AG04450 (cell line): ENCODE data around the gene USP34. TPM values are rescaled to one million over a fixed set of nuclear protein-coding genes. Genes with fewer than 3 reads are reported as not detected.
"Not testable (repeated sequence)": the region's sequence is repeated elsewhere in the genome, so short reads cannot be mapped to it uniquely, and the experiment has no call there.

Source experiments
- CTCF ChIA-PET: fragments of 300-600, 350-600 bp; formaldehyde crosslinking; extraction: SDS; loops from one replicate; lab custom pipeline; 2022; ENCODE audit warnings: antibody characterized with exemption, inconsistent platforms; lab: Charles Lee
- POLR2A ChIA-PET: fragments of 350-600 bp; formaldehyde crosslinking; extraction: SDS; loops from one replicate; lab custom pipeline; 2021; ENCODE audit warnings: antibody characterized with exemption, inconsistent platforms; lab: Yijun Ruan, JAX
- DNase-seq: peaks from one replicate; pipeline ENCODE4 v3.0.0-alpha.2; 2011; ENCODE audit warnings: low read depth, low spot score
- H3K27ac ChIP-seq: one replicate; pipeline ENCODE4 v1.5.1; 2012; ENCODE audit warnings: low read depth, low read length, control low read depth
- H3K27me3 ChIP-seq: one replicate; pipeline ENCODE4 v1.6.0; 2012; ENCODE audit warnings: low read length; ENCODE audit not compliant: control insufficient read depth, insufficient read depth
- H3K4me3 ChIP-seq: 2 replicates; pipeline ENCODE4 v1.5.1; 2011; ENCODE audit warnings: mild to moderate bottlenecking, low read depth, low read length, control low read depth
- H3K9me3 ChIP-seq: 2 replicates; pipeline ENCODE4 v1.5.1; 2012; ENCODE audit warnings: low read length; ENCODE audit not compliant: control insufficient read depth, insufficient read depth
- CTCF ChIP-seq: IDR thresholded peaks from 2 replicates; pipeline ENCODE4 v1.5.1; 2011; ENCODE audit warnings: low read depth, low read length, control low read depth, inconsistent platforms
- polyA plus RNA-seq: library from polyadenylated mRNA; depleted of rRNA; stranded (reverse); fragments of >200 nt; gene quantifications from 2 replicates; pipeline ENCODE4 v1.2.3, GENCODE V29; 2011

Gene USP34
- polyA plus RNA-seq, 1 experiment: 92.3 TPM

GRCh38 chr2:61210332-61210981 lies 260.4 kb downstream of the USP34 start:
- H3K27me3 ChIP-seq: no peaks in the 10 kb centered on the region
- H3K9me3 ChIP-seq: no peaks in the 10 kb centered on the region
- POLR2A ChIA-PET: interaction anchor here (1.2 to 1.3 kb wide), 2 partner anchors 10 to 33 kb away, joined by 3 read pairs; no protein-coding TSS in a partner anchor
- CTCF ChIA-PET: interaction anchor here (0.6 kb wide), 1 partner anchor 67 kb away, joined by 6 read pairs; no protein-coding TSS in a partner anchor
- TF ChIP-seq CTCF: no peak
- DNase-seq: peak; percentile 23
- no peak overlapping the region for H3K4me3 ChIP-seq
- no peak overlapping the region for H3K27ac ChIP-seq

- no peaks in the 10 kb centered on the region for H3K27me3 ChIP-seq
- no peaks in the 10 kb centered on the region for H3K9me3 ChIP-seq
- CTCF ChIA-PET: interaction anchor here (0.6 kb wide), 1 partner anchor 72 kb away, joined by 5 read pairs; no protein-coding TSS in a partner anchor
- POLR2A ChIA-PET: no interaction called here
- no peak overlapping the region for H3K27ac ChIP-seq
- TF ChIP-seq CTCF: no peak
- H3K4me3 ChIP-seq: no peak overlapping the region
- no peak for DNase-seq
These were observed 265.8 kb downstream of the USP34 start for GRCh38 chr2:61205132-61205531.

GRCh38 chr2:61196671-61197070 lies 274.2 kb downstream of the USP34 start:
- H3K27me3 ChIP-seq: no peaks in the 10 kb centered on the region
- no peak for DNase-seq
- no peak for TF ChIP-seq CTCF
- no peaks in the 10 kb centered on the region for H3K9me3 ChIP-seq
- CTCF ChIA-PET: interaction anchor here (0.6 to 0.7 kb wide), 2 partner anchors 199 to 235 kb away, joined by 3 to 4 read pairs; no protein-coding TSS in a partner anchor
- no peak overlapping the region for H3K27ac ChIP-seq
- POLR2A ChIA-PET: no interaction called here
- H3K4me3 ChIP-seq: no peak overlapping the region

GRCh38 chr2:61194646-61195045 lies 276.2 kb downstream of the USP34 start:
- CTCF ChIA-PET, H3K27ac ChIP-seq, DNase-seq, H3K4me3 ChIP-seq, H3K9me3 ChIP-seq, H3K27me3 ChIP-seq, POLR2A ChIA-PET: not testable (repeated sequence)

GRCh38 chr2:61193670-61194561 lies 277.0 kb downstream of the USP34 start:
- ChIA-PET CTCF (no interaction called here), POLR2A (no interaction called here)
- no peak for DNase-seq
- Histone ChIP-seq H3K27me3 (no peaks in the 10 kb centered on the region), H3K9me3 (no peaks in the 10 kb centered on the region), H3K4me3 (no peak overlapping the region), H3K27ac (no peak overlapping the region)
- no peak for TF ChIP-seq CTCF
